ENCODE data around the gene RAI1.

RAI1 gene

DNA sequence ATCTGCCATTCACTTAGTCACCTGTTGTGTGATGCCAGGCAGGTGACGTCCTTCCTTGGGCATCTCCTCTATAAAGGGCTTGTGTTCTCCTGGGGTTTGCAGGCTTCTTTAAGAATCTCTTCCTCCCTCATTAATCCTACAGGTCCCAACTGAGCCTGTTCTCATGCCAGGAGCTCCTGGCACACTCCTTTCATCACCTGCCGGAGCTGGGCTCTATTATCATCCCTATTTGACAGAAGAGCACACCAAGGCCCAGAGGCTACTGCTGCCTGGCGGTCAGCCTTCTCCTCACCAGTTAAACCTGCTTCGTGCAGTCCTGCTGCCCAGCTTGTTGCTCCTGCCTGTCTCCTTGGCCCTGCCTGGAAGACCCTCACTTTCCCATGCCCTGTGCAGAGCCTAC lies 51.2 kb downstream of the RAI1 start:
- no peak for DNase-seq (ENCODE audit: low spot score)

DNA sequence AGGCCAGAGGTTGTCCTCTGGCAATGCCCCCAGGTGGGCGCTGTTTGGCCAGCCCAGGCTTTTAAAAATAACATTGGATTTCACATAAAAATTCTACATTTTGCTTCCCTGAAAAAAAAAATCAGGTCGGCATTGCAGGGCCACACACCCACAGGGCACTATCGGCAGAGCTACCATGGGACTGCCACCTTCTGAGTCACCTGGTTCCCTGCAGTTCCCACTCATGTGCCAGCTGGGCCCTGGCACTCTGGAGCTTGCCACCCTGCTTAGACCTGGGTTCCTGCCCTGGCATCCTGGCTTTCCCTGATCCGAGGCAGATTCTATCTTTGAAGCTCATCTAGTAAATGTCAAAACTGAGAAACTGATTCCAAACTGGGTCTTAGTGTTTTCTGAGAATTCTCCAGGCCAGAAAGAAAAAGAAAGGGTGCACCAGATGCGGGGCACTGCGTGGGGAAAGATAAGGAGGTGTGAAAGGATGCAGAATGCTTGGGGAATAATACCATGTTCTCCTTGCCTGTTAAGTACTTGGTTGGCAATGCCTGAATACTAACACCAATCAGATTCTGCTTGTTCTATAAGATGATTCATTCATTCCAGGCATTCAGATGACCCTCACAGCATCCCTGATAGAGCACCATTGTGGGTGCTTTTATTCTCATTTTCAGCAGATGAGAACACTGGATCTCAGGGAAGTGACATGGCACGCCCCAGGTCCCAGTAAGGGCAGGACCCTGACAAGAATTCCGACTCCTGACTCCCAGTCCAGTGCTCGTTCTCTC lies 51.8 kb downstream of the RAI1 start:
- DNase-seq (ENCODE audit: low spot score): no peak

DNA sequence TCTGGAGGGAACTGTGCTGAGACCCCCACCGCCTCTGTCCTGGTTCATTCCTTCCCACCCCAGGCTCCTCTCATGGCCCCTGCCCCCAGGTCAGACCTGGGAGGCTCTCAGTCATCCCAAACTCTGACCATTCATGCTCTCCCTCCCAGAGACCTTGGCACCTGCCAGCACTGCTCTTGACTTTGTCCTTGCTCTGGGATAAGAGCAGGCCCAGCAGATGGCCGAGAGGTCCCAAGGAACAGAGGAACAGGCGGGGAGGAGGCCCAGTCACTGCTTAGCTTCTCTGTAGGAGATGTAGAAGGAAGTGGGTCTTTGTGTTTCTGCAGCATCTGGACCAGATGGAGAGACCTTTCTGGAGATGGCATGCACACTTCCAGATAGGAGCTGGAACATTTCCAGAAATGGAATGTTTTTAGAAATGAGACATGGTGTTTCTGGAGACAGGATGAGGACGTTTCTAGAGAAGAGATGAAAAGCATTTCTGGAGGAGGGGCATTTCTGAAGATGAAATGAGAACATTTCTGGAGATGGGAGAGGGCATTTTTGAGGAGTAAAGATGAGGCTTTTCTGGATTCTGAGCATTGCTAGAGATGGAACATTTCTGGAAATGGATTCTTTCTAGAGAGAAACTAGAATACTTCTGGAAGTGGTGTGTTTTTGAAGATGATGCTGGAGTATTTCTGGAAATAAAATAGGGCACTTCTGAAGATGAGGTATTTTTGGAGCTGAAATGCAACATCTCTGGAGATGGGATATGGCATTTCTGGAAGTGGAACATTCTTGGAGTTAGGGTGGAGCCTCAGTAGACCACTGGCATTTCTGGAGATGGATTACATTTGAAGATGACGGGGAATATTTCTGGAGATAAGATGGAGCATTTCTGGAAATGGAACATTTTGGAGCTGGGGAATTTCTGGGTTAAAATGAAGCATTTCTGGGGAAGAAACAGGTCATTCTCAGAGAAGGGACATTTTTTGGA lies 55.2 kb downstream of the RAI1 start:
- DNase-seq (ENCODE audit: low spot score): no peak

DNA sequence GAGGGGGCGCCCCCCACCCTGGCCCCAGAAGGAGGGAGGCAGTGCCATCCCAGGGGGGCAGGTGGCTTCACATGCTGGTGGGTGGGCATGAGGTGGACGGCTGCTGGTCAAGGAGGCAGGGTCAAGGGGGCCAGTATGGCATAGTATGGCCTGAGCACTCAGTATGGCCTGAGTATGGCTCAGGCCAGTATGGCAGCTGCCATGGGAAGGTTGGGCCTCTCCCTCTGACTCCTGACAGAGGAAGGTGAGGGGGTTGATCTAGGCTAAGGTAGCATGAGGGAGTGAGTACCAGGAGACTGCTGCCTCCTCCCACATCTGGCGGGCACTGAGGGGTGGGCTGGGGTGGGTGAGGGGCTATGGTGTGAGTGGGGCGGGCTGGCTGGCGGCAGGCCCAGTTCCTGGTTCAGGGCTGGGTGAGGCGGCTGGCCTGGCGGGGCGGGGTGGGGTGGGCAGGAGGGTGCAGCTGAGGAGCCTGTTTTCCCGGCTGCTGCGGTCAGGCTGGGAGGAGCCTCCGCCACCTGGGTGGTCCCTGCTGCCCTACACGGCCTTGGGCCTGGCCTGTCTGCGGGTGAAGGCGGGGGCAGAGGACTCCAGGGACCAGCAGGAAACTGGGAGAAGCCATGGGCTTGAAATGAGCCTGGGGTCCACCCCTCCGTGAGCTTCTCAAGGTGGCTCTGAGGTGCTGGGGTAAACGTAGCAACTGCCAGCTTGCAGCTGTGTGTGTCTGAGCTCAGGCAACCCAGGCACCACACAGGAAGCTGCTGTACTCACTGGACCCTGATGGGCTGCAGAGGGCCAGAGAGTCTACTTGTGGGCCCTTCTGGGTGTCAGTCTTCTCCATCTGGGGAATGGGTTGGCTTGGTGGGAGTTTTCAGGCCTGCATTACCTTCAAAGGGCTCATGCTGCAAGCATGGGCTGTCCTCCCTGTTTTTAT lies 57.0 kb downstream of the RAI1 start:
- DNase-seq (ENCODE audit: low spot score): no peak

DNA sequence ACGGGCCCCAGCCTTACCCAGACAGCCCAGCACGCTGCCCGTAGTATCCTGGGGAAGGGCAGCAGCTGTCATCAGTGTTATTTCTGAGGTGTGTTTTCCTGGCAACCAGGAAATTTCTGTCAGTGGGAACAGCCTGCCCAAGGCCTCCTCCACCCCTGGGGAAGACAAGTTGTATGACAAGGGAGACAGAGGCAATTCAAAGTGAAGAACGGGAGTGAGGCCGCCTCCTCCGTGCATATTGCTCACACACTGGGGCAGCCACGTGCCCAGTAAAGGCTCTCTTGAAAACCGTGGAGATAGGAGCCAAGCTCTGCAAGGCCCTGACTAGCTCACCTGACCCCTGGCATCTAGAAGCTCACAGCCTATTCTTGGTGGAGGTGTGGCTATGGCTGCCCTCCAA lies 57.6 kb downstream of the RAI1 start:
- DNase-seq (ENCODE audit: low spot score): no peak

DNA sequence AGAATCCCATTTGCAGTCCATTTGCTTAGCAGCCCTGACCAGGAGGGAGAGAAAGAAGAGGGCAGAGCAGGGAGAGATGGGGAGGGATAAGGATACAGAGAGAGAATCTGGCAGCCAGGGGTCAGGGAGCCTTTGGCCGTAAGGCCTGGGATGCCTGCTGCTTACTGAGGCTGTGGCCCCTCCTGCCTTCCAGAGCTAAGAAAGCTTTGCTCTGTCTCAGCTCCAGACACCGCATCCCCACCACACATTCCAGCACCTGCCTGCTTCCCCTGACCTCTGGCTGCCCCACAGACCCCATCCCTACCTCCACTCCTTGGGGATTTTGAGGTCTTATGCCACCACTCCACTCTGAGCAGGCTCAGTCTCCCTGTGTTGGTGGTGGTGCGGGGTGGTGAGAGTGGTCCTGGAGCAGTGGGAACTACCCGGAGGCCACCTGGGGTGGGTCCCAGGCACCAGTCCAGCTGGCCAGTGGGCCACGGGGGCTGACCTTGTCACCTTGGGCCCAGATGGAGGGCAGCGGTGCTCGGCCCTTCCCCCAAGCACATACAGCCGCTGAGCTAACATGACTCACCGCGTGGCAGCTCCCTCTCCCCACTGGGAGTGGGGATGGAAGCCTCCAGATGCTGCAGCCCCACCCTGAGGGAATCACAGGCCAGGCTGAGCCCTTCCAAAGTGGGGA lies 58.3 kb downstream of the RAI1 start:
- DNase-seq (ENCODE audit: low spot score): peak; percentile 75

DNA sequence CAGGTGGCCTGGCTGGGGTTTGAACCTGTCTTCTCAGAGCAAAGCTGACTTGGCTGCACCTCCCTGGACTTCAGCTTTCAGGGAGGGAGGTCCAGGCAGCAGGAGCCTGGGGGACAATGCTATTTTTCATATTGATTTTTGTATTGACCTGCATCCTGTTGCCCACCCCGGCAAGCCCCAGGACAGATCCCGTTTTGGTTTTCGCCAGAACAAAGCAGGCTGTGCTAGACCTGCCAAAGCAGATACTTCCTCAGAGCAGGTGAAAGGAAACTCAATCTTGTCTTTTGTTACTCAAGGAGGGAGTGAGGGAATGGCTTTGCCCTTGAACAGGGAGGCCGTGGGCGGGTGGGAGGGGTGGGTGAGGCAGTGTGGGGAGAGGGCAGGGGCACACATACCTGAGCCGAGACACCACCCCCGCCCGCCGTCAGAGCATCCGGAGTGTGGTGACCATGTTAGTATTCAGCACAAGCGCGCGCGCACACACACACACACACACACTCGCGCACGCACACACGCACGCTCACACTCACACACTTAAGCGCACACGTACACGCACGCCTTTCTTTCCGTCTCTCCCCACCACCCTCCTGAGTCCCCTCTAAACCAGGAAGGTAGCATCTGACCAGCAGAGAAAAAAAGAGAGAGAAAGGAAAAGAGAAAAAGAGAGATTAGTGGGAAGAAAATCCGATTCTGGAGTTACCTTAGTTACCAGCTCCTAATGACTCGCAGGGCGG lies 59.5 kb downstream of the RAI1 start:
- DNase-seq (ENCODE audit: low spot score): peak; percentile 47

DNA sequence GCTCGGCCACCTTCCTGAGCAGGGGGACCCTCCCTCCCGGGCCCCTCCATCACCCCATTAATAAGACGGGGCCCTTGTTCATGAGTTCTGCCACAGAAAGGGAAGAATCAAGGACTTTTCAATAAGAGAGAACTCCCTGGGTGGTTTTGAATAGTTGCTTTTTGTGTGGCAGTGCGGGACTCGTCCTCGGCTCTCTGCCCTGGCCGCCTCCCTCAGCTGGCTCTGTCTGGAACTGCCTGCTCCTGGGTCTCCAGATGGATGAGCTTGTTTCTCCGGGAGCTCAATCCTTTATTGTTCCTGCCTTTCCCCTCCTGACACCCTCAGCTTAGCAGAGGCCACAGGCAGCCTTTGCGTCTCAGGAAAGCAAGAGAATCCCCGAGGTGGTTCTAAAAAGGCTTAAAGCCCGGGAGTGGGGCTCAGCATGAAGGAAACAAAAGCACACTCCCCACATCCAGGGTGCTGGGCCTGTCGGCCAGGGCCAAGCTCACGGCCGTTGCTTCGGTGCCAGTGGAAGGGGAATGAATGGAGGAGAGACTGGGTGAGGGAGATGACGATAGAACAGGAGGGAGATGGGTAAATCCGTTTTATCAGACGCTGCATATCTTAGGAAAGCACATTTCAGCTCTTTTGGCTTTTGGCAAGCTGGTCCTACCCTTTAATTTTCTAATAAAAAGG lies 60.2 kb downstream of the RAI1 start:
- peak; percentile 92 for DNase-seq (ENCODE audit: low spot score)

DNA sequence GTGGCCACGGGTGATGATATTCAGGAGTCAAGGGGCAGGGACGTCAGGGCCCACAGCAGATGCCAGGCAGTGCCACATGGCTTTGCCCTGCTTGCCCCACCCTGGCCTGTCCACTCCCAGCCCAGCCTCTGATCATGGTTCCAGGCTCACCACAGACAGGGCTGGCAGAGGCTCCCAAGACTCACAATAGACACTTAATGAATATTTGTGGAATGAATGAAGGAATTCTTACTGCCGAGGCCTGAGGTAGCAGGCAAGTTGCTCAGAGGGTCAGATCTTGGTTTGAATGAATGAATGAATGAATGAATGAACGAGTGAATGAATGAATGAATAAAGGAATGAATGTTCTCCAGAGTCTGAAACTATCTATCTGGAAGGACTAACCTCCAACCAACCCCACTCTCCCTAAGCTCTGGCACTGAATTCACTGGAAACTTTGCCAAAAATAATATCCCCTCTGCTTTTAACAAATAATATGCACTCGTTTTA lies 60.9 kb downstream of the RAI1 start:
- DNase-seq (ENCODE audit: low spot score): peak; percentile 58

DNA sequence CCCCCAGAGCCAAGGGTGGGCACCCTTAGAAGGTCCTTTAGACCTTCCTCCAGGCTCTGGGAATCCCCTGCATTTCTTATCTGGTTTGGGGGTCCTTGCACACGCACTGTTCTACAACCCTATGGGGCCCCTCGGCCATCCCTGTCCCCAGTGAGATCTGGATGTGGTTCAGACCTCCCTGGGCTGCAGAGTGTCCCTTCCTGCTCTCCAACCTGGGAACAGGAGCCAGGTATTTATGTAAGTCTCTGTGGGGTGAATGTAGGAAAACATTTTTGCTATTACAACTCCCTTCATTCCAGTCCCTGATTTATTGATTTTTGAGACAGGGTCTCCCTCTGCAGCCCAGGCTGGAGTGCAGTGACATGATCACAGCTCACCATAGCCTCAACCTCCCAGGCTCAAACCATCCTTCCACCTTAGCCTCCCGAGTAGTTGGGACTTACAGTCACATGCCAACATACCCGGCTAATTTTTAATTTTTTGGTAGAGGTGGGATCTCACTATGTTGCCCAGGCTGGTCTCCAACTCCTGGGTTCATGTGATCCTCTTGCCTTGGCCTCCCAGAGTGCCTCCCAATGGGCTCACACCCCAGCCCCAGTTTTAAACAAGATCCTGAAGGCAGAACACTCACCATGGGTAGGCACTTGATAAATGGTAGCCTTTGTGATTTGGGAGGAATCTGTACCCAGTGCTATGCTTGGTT lies 61.6 kb downstream of the RAI1 start:
- DNase-seq (ENCODE audit: low spot score): no peak

DNA sequence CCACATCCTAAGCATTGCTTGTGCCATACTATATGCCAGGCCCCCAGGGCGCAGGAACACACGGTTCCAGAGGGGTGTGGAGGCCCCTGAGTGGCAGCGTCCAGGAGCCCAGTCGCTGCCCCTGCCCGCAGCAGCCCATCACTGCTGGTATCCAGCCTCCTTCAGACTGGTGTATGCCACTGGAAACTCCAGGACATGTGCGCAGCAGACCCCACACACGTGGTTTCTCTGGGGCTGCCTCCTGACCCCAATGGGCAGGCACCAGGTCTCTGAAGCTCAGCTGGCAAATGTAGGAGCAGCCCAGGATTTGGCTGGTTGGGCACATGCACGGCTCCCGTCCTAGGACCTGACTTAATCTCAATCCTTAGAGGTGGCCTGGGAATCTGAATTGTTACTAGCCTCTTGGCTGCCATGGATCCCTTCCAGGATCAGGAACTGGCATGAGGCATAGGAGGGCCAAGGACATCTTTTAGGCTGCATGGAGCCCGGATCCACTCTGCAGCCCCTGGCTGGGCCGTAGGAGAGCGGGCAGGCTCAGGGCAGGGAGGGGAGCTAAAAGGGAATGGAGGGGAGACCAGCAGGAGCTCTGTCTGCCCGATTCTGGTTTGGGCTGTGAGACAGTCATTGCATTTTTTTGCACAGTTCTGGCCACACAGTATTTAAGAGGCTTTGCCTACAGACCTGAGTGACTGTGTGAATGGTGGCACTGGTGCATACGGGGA lies 62.3 kb downstream of the RAI1 start:
- no peak for DNase-seq (ENCODE audit: low spot score)

DNA sequence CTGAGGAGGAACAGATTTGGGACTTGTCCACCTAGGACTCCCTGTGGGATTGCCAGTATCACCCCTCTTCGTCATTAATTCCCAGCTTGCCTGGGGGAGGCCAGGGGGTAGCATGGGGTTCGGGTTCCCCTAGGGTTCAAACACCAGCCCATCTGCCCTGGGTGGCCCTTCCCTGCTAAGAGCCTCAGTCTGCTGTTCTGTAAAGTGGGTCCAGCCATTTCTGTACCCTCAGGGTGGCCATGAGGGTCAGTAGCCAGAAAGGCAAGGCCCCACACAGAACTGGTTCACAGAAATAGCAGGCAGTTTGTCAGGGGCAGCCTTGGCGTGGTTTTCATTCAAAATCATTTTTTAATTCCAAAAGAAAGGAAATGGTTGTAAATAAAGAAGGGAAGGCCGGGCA lies 62.9 kb downstream of the RAI1 start:
- DNase-seq (ENCODE audit: low spot score): no peak

DNA sequence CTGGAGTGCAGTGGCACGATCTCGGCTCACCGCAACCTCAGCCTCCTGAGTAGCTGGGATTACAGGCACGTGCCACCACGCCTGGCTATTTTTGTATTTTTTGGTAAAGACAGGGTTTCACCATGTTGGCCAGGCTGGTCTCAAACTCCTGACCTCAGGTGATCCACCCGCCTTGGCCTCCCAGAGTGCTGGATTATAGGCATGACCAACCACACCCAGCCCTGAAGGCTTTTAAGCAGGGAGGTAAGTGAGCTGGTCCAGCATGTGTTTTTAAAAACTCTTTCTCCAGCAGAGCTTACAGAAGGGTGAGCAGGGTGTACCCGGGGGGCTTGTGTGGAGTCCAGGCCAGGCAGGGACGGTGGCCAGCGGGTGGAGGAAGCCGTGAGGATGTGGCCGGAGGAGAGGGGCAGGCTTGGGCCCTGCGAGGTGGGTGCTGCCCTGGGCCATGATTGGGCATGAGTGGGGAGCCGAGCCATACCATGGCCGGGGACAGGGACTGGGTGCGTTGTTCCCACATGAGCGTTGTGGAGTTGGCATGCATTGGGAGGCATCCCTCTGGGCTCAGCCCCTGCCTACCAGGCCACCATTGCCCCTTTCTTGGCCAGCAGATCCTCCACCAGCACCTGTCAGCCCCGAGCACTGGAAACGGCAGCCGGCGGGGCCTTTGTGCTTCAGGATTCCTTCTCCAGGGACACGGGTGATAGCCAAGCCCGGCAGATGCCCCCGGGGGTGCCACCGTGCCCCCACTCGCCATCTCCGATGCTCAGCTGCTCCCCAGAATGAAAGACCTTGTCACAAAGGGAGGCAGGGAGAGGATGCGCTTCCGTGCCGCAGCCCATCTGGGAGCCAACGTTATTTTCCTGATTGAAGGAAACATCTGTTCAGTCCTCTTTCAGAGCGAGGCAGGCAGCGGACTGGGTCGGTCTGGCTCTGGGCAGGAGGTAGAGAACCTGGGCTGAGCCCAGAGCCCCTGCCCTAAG lies 64.5 kb downstream of the RAI1 start:
- DNase-seq (ENCODE audit: low spot score): no peak

DNA sequence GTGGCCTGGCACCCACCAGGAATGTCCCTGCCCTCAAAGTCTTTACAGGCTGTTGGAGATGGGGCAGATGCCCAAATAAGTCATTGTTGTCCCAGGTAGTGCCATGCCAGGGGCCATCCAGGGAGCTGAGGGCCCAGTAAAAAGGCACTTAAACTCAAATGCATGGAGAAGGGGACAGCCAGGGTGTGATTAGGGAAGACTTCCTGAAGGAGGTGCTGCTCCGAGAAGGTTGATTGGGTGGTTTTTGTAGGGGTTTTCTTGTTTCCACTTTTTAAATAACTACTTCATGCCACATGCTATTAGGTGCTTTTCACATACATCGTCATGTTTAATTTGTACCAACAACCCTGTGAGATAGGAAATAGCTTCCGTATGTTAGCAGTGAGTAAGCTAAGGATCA lies 66.9 kb downstream of the RAI1 start:
- DNase-seq (ENCODE audit: low spot score): no peak

DNA sequence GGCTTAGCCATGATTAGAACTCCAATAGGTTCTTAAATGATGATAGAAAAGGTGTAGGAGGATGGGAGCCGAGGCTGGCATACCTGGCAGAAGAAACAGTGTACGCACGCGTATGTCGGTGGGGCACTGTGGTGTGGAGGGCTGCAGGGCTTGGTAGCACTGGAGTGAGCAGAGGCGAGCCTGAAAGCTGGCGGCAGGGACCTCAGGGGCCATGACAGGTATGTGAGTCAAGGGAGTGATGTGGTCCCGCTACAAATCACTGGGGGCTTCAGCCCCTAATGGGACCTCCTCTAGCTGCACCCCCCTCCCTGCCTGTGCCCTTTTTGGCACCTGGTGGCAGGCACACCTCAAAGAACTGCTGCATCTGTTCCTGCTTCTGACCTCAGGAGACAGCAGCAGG lies 67.3 kb downstream of the RAI1 start:
- DNase-seq (ENCODE audit: low spot score): no peak

DNA sequence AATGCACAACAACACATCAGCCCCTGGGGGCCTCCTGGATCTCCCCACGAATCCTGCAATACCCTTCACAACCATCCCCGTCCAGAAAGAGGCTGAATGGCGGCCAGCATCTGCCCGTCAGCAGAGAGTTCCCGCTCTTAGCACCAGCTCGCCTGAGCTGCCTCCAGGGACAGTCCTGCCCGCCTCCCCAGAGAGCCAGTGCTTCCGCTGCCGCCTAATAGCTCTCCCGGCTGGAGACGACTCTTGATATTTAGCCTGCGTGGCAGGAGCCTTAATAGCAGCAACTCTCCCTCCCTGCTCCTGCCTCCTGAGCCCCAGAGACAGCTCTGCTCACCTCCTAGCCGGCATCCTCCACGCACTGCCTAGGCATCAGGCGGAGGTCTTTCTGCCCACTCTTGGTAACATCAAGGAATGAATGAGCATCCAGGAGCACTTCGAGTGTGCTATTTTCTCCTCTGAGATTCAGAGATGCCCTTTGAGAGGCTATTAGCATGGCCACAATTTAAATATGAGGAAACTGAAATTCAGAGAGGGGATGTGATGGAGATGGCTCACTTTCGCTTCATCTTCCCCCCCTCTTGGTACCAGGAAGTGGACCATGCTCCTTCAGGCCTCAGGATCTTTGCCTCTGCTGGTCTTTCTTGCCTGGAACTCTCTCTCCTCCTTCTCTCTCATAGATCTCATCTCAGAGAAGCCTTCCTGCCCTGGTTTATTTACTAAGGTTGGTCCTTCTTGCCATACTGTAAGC lies 67.9 kb downstream of the RAI1 start:
- no peak for DNase-seq (ENCODE audit: low spot score)

DNA sequence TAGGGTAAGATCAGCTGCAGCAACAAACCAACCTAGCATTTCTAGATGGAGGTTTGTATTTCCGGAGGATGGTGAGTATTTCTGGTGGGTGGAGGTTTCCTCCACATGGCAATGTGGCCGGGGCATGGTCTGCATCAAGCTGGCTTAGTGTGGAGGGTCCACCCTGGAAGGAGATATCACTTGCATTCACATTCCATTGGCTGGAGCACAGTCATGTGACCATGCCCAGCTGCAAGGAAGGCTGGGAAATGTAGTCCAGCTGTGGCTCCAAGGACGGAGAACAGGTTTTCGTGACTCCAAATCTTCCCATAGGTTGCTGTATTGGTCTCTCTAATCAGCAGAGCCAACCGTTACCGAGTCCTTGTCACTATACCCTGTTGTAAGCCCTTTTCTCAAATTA lies 68.7 kb downstream of the RAI1 start:
- DNase-seq (ENCODE audit: low spot score): peak; percentile 87
